Fibroblast of villous mesenchyme (primary cell): ENCODE results near the gene SIRT5. TPM values are rescaled to one million over a fixed set of nuclear protein-coding genes. Genes with fewer than 3 reads are reported as not detected.

Source experiments
- DNase-seq: peaks from one replicate; pipeline ENCODE4 v3.0.0-alpha.2; 2010; ENCODE audit warnings: low read depth
- H3K4me3 ChIP-seq: 2 replicates; pipeline ENCODE4 v1.5.1; 2011; ENCODE audit warnings: low read depth, mild to moderate bottlenecking, low read length
- CTCF ChIP-seq: IDR thresholded peaks from 2 replicates; pipeline ENCODE4 v1.5.1; 2012; ENCODE audit warnings: low read depth, mild to moderate bottlenecking, low read length; ENCODE audit not compliant: insufficient read depth
- total RNA-seq: library from RNA; depleted of rRNA; stranded (reverse); fragments of >200 nt; gene quantifications from 2 replicates; pipeline ENCODE4 v1.2.3, GENCODE V29; 2012

The SIRT5 gene
- total RNA-seq, 1 donor = 9.9 TPM

- no peak for DNase-seq
- H3K4me3 ChIP-seq = no peak overlapping the region
- no peak for TF ChIP-seq CTCF
Measured at GRCh38 chr6:13635948-13636658, 61.7 kb downstream of the SIRT5 start.

GRCh38 chr6:13638014-13638413 is 63.6 kb downstream of the SIRT5 start:
- TF ChIP-seq CTCF = no peak
- DNase-seq = no peak

GRCh38 chr6:13638626-13639025 is 64.2 kb downstream of the SIRT5 start:
- H3K4me3 ChIP-seq = no peak overlapping the region
- no peak for TF ChIP-seq CTCF
- DNase-seq = no peak

More at GRCh38 chr6:13638014-13638413, 63.6 kb downstream of the SIRT5 start:
- H3K4me3 ChIP-seq = no peak overlapping the region

GRCh38 chr6:13641315-13641714 is 66.9 kb downstream of the SIRT5 start:
- no peak overlapping the region for H3K4me3 ChIP-seq
- no peak for DNase-seq
- no peak for TF ChIP-seq CTCF

GRCh38 chr6:13643125-13643524 is 68.7 kb downstream of the SIRT5 start:
- no peak for DNase-seq
- TF ChIP-seq CTCF = no peak
- no peak overlapping the region for H3K4me3 ChIP-seq

GRCh38 chr6:13648850-13649249 is 74.4 kb downstream of the SIRT5 start:
- TF ChIP-seq CTCF = no peak
- H3K4me3 ChIP-seq = no peak overlapping the region
- DNase-seq = no peak

- no peak for TF ChIP-seq CTCF
- no peak overlapping the region for H3K4me3 ChIP-seq
Measured at GRCh38 chr6:13649393-13649792, 75.0 kb downstream of the SIRT5 start.

More at GRCh38 chr6:13649393-13649792, 75.0 kb downstream of the SIRT5 start:
- no peak for DNase-seq
